Smooth muscle cell (in vitro differentiated cells): ENCODE measurements around the gene MFSD1. TPM values are rescaled to one million over a fixed set of nuclear protein-coding genes. Genes with fewer than 3 reads are reported as not detected.

ENCODE experiments used
- DNase-seq: peaks from one replicate; lab custom pipeline; 2025; ENCODE audit not compliant: unreplicated experiment; lab: John Stamatoyannopoulos, UW
- H2AFZ ChIP-seq: fragments of 200-600 bp; sonication (generic); 2 replicates; pipeline ENCODE4 v1.6.0; 2016; ENCODE audit warnings: antibody characterized with exemption, low read depth, mild to moderate bottlenecking
- H3F3A ChIP-seq: fragments of 200-600 bp; sonication (generic); 2 replicates; pipeline ENCODE4 v1.6.0; 2017; ENCODE audit warnings: antibody characterized with exemption, low read depth
- H3K27ac ChIP-seq: fragments of 200-600 bp; sonication (generic); 2 replicates; pipeline ENCODE4 v1.5.1; 2016; ENCODE audit warnings: low read depth, mild to moderate bottlenecking
- H3K27me3 ChIP-seq: fragments of 200-600 bp; sonication (generic); 2 replicates; pipeline ENCODE4 v1.6.1; 2016; ENCODE audit warnings: low read depth, mild to moderate bottlenecking
- H3K36me3 ChIP-seq: fragments of 200-600 bp; sonication (generic); 2 replicates; pipeline ENCODE4 v1.5.1; 2016; ENCODE audit warnings: low read depth
- H3K4me1 ChIP-seq: fragments of 200-600 bp; sonication (generic); 2 replicates; pipeline ENCODE4 v1.5.1; 2016; ENCODE audit warnings: low read depth
- H3K4me2 ChIP-seq: fragments of 200-600 bp; sonication (generic); 2 replicates; pipeline ENCODE4 v1.6.0; 2016; ENCODE audit warnings: mild to moderate bottlenecking
- H3K4me3 ChIP-seq: fragments of 200-600 bp; sonication (generic); 2 replicates; pipeline ENCODE4 v1.5.1; 2016; ENCODE audit warnings: mild to moderate bottlenecking
- H3K79me2 ChIP-seq: fragments of 200-600 bp; sonication (generic); 2 replicates; pipeline ENCODE4 v1.6.0; 2016; ENCODE audit warnings: low read depth, mild to moderate bottlenecking
- H3K9ac ChIP-seq: fragments of 200-600 bp; sonication (generic); 2 replicates; pipeline ENCODE4 v1.6.0; 2016; ENCODE audit warnings: low read depth
- H3K9me3 ChIP-seq: fragments of 200-600 bp; sonication (generic); replicated peaks from 2 replicates; pipeline ENCODE4 v1.5.1; 2016; ENCODE audit warnings: low read depth
- H4K20me1 ChIP-seq: fragments of 200-600 bp; sonication (generic); 2 replicates; pipeline ENCODE4 v1.6.0; 2016; ENCODE audit warnings: low read depth
- CTCF ChIP-seq: fragments of 200-600 bp; sonication (generic); IDR thresholded peaks from 2 replicates; pipeline ENCODE4 v1.5.1; 2017; ENCODE audit warnings: borderline replicate concordance, mild to moderate bottlenecking, antibody characterized with exemption; ENCODE audit not compliant: insufficient read depth, poor library complexity, severe bottlenecking
- WGBS: methylation state at CpG from one replicate; pipeline ENCODE4 v1.1.7; 2016; ENCODE audit warnings: low lambda C conversion rate; 5-methylcytosine and 5-hydroxymethylcytosine counted together
- polyA plus RNA-seq: library from polyadenylated mRNA; unstranded; fragments of >200 nt; fragmentation: Nextera tagmentation; extraction: Ambion mirVana; gene quantifications from 2 replicates; pipeline ENCODE4 v1.2.1, GENCODE V29; 2016
- total RNA-seq: library from RNA; depleted of rRNA; stranded (reverse); fragments of >200 nt; gene quantifications from 2 replicates; pipeline ENCODE4 v1.2.3, GENCODE V29; 2014

The MFSD1 gene
- total and polyA plus RNA-seq, 2 experiments from 2014 or later: 64.7 to 95.0 TPM

GRCh38 chr3:158830391-158830790 is 28.5 kb downstream of the MFSD1 start:
- Histone ChIP-seq H3K79me2 (no peaks in the 10 kb centered on the region), H3K4me3 (no peak overlapping the region), H3K9ac (no peak overlapping the region), H3K27ac (no peak overlapping the region), H4K20me1 (no peaks in the 10 kb centered on the region), H3K27me3 (no peaks in the 10 kb centered on the region), H3F3A (no peaks in the 10 kb centered on the region), H3K9me3 (no peaks in the 10 kb centered on the region), H3K4me1 (no peaks in the 10 kb centered on the region), H3K4me2 (no peak overlapping the region), H2AFZ (no peak overlapping the region), H3K36me3 (peaks cover 10% of the 10 kb centered on the region)
- TF ChIP-seq CTCF: no peak
- DNase-seq: no peak
- 93% methylated on average over 4 of the region's 4 CpGs for WGBS

DNA sequence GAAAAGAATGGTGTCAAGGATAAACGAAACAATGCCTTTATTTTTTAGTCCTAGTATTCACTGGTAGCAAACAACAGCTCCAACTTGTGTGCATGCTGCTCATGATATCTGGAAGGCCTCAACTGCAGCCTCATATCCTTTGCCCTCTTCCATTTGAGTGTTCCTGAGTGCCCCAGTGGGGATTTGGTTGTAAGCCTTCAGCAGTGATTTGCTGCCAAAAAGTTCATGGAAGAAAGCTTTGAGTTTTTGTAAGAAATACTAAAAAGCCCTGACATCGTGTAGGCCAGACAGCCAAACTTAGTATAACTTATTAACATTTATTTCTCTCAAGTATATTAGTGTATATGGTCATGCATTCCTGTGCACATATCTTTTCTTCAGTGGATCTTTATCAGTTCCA is 30.0 kb downstream of the MFSD1 start:
- no peak for TF ChIP-seq CTCF
- H3K4me1 ChIP-seq: no peaks in the 10 kb centered on the region
- DNase-seq: no peak
- H3K9me3 ChIP-seq: no peaks in the 10 kb centered on the region
- no peaks in the 10 kb centered on the region for H3F3A ChIP-seq
- no peak overlapping the region for H3K27ac ChIP-seq
- no peak overlapping the region for H3K9ac ChIP-seq
- H3K36me3 ChIP-seq: peaks cover 10% of the 10 kb centered on the region
- H4K20me1 ChIP-seq: no peaks in the 10 kb centered on the region
- no peaks in the 10 kb centered on the region for H3K27me3 ChIP-seq
- 91% methylated on average over 2 of the region's 2 CpGs for whole genome bisulfite sequencing
- H3K79me2 ChIP-seq: no peaks in the 10 kb centered on the region
- no peak overlapping the region for H2AFZ ChIP-seq
- H3K4me3 ChIP-seq: no peak overlapping the region
- H3K4me2 ChIP-seq: no peak overlapping the region

DNA sequence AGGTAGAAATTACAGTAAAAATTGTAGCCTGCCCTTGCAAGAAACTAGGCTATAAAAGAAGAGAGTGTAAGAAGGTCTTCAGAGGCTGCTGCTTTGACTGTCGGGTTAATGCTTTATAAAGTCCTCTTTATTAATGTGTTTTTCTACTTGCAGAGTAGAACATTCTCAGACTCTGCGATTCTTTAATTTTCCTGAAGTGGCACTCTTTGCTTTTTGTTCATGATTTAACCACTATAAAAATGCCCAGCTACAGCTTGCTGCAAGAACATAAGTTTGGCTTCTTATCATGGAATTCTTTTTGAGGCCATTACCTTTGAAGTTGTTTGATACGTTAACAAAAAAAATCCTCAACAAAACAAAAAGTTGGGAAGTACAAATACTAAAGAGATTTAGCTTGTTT is 33.8 kb downstream of the MFSD1 start:
- Histone ChIP-seq H3K4me1 (no peaks in the 10 kb centered on the region), H4K20me1 (no peaks in the 10 kb centered on the region), H3K27ac (no peak overlapping the region), H3K4me3 (no peak overlapping the region), H3K4me2 (no peak overlapping the region), H3K36me3 (no peaks in the 10 kb centered on the region), H3K79me2 (no peaks in the 10 kb centered on the region), H2AFZ (no peak overlapping the region), H3K9me3 (no peaks in the 10 kb centered on the region), H3F3A (no peaks in the 10 kb centered on the region), H3K27me3 (no peaks in the 10 kb centered on the region), H3K9ac (no peak overlapping the region)
- DNase-seq: no peak
- no peak for TF ChIP-seq CTCF
- WGBS: 94% methylated on average over 3 of the region's 3 CpGs

GRCh38 chr3:158836312-158836711 is 34.5 kb downstream of the MFSD1 start:
- no peak overlapping the region for H3K9ac ChIP-seq
- H3K36me3 ChIP-seq: no peaks in the 10 kb centered on the region
- WGBS: 96% methylated on average over 3 of the region's 3 CpGs
- H3K27ac ChIP-seq: no peak overlapping the region
- H3K4me1 ChIP-seq: no peaks in the 10 kb centered on the region
- H3F3A ChIP-seq: no peaks in the 10 kb centered on the region
- H3K9me3 ChIP-seq: no peaks in the 10 kb centered on the region
- no peak overlapping the region for H2AFZ ChIP-seq
- H4K20me1 ChIP-seq: no peaks in the 10 kb centered on the region
- H3K27me3 ChIP-seq: no peaks in the 10 kb centered on the region
- H3K4me3 ChIP-seq: no peak overlapping the region
- H3K4me2 ChIP-seq: no peak overlapping the region
- H3K79me2 ChIP-seq: no peaks in the 10 kb centered on the region
- TF ChIP-seq CTCF: no peak
- DNase-seq: no peak
